NCI-H128 (cell line): ENCODE measurements around the gene ANKS4B.
"Not testable (repeated sequence)": the region's sequence is repeated elsewhere in the genome, so short reads cannot be mapped to it uniquely, and the experiment has no call there.

ENCODE experiments used
- DNase-seq: peaks from one replicate; lab custom pipeline; 2025; ENCODE audit not compliant: unreplicated experiment; lab: John Stamatoyannopoulos, UW

The ANKS4B gene, protein sequence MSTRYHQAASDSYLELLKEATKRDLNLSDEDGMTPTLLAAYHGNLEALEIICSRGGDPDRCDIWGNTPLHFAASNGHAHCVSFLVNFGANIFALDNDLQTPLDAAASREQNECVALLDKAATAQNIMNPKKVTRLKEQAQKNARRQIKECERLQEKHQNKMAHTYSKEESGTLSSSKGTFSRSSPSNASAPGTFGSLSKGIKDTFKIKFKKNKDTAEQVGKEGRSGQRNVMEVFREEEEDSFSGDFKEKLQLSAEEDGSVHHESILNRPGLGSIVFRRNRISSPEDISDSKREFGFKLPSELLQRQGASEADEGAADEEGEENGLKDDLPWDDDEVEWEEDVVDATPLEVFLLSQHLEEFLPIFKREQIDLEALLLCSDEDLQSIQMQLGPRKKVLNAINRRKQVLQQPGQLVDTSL

DNA sequence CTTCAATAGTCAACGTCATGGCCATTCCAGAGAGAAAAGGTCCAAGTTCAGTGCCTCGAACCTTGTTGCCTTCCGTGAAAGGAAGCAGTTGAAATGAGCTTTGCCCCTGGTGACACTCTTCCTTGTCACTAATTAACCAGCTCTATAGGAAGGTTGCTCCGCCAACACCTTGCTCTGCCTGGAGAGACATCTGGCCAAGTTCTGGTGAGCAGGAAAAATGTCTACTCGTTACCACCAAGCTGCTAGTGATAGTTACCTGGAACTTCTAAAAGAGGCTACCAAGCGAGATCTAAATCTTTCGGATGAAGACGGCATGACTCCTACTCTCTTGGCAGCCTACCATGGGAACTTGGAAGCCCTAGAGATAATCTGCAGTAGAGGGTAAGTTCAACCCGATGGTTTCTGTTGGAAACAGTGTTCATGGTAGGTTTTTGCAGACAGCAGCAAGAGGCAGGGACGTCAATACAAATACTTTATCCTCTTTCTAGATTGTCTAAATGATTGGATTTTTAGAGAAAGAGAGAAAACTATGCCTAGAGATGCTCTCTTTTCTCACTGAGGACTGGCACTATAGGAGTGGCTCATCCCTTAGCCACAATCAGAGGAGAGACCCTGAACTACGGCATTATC is at the start of gene ANKS4B:
TSS of gene ANKS4B (plus strand) at position 179 of the 630 bp plus-strand sequence. CDS start at position 218, 39 bp downstream.
- DNase-seq = no peak

DNA sequence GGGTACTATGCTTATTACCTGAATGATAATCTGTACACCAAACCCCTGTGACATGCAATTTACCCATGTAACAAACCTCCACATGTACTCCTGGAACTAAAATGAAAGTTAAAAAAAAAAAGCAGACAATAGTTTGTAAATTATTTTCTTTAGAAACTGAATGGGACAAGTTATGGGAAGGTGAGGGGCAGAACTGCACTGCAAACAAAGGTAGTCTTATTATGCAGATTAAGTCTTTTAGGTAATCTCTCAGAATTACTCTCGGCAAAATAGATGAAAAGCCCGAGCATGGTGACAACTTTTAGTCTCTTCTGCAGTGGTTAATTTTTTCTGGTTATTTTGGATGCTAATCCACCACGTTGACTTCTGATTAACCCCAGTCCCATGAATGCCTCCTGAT is 49.5 kb upstream of the ANKS4B start:
- no peak for DNase-seq

GRCh38 chr16:21184834-21185233 is 48.7 kb upstream of the ANKS4B start:
- no peak for DNase-seq

- no peak for DNase-seq
Measured at GRCh38 chr16:21185659-21186325, 47.7 kb upstream of the ANKS4B start.

- DNase-seq = no peak
Measured at GRCh38 chr16:21186326-21186691, 47.2 kb upstream of the ANKS4B start.

GRCh38 chr16:21189311-21189710 is 44.2 kb upstream of the ANKS4B start:
- no peak for DNase-seq

DNA sequence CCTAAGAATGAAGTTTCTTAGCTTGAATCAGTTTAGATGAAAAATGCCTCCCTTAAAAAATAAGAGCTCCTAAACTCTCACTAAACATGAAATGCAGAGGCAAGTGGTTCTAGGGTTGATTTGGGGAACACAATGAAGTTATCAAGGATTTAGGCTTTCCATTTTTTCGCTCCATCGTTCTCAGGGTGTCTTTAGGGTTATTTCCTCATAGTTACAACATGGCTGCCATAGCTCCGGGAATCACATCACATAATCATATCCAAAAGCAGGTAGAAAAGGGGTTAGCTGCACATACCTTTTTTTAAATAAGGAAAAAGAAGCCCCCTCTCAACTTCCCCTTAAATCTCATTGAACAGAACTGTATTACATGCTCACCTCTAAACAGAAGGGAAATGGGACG is 43.5 kb upstream of the ANKS4B start:
- no peak for DNase-seq

GRCh38 chr16:21190599-21190998 is 42.9 kb upstream of the ANKS4B start:
- no peak for DNase-seq

DNA sequence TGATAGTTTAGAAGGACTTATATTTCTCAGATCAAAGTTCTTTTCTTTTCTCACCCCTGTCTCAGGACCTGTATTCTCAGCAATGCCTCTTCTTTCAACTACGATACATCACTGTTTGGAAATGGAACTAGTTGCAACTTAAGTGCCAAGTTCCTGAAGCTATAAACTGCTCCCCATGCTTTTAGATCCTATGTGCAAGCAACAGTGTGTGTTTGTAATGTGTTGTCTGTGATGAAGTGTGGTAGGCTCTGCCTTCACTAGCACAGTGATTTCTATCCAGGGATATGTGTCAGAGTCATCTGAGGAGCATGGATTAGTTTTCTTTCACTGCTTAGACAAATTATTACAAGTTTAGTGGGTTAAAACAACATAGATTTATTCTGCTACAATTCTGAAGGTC is 40.5 kb upstream of the ANKS4B start:
- no peak for DNase-seq

GRCh38 chr16:21194771-21195301 is 38.7 kb upstream of the ANKS4B start:
- no peak for DNase-seq

GRCh38 chr16:21195330-21195729 is 38.2 kb upstream of the ANKS4B start:
- not testable (repeated sequence) for DNase-seq

DNA sequence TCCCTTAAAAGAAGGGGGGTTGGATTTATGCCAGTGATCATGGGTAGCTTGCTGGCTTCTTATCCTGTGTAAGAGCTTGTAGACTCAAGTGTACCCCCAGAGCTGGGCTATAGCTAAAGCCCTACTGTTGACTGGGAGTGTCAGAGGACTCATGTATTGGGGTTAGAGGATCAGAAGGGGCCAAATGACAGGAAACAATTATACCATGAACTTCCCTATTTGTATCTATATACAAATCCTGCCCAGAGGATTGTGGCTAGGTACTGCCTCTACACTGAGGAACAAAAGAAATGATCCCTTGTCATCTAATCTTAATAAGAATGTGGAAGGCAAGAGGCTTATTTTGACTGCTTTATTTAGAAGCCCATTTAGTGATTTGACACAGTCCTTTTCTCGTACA is 36.4 kb upstream of the ANKS4B start:
- DNase-seq = no peak

- no peak for DNase-seq
Measured at GRCh38 chr16:21197621-21198020, 35.9 kb upstream of the ANKS4B start.

- no peak for DNase-seq
Measured at GRCh38 chr16:21199607-21200218, 33.8 kb upstream of the ANKS4B start.

- no peak for DNase-seq
Measured at GRCh38 chr16:21203155-21203797, 30.2 kb upstream of the ANKS4B start.

- no peak for DNase-seq
Measured at GRCh38 chr16:21205303-21205702, 28.2 kb upstream of the ANKS4B start.

DNA sequence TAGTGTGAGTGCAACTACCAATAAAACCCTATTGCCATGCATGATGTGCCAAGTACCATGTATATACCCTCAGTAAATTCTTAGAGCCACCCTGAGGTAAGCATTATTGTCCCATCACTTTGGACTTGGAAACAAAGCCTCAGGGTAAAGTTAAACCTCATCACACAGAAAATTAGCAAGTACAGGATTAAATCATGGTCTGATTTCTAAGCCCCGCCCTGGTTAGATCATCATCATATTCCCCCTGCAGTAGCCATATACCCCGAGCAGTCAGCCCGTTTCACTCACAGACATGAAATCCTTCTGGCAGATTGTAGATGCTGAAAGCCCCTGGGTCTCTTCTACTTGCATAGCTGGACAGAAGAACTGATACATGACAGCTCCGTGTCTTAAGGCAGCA is 26.9 kb upstream of the ANKS4B start:
- DNase-seq = no peak

DNA sequence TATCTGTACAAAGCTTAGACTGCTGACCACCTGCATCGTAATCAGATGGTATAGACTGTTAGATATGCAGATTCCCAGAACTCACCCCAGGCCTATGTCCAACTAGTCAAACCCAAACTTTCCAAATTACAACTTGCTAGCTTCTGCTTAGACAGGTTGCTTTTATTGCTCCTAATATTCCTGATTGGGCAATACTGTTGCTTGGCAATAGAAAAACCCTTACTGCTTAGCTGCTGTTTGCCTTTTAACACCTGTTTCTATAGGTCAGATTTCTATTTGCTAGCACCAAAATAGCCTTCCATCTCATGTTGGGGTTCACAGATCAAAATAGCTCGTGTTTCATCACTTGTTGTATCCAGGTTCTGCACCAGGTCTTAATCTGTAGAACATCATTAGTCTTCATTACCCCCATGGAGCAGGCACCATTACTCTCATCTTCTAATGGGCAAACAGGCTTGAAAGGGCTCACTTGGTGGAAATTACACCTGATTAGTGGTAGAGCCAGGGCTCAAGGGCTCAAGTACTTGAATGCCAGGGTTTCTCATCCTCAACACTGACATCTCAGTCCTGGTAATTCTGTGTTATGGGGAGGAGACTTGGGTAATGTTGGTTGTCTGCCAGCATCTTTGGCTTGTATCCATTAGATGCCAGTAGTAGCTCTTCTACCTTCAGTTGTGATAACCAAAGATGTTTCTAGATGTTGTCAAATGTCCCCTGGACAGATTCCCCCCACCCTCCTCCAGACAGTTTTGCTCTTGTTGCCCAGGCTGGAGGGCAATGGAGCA is 24.9 kb upstream of the ANKS4B start:
- DNase-seq = no peak

DNA sequence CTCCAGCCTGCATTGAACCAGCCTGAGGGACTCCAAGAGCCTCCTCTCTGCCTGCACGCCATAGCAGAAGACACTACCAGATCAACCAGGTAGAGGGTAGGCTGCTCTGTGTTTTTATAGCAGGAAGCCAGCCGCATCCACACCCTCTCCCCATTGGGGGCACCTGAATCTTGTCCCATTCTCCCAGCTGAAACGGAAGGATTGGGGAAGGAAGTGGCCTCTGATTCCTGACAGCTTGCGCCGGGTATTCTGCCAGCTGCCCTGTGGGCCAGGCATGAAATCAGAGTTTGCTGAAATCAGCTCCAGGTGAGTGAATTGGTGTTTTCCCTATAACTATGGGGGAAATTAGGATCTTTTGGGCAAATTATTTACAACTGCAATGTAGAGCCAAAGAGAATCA is 22.0 kb upstream of the ANKS4B start, which contains the start of gene ZP2:
TSS of gene ZP2 (minus strand) at position 89 of the 400 bp plus-strand sequence. CDS start at position 62, 27 bp downstream.
- no peak for DNase-seq

GRCh38 chr16:21214086-21214485 is 19.4 kb upstream of the ANKS4B start:
- no peak for DNase-seq
